Effector CD4-positive, alpha-beta T cell (primary cell): ENCODE results near the gene TMSB15C. TPM values are rescaled to one million over a fixed set of nuclear protein-coding genes. Genes with fewer than 3 reads are reported as not detected.
A peak's percentile ranks its signal among the peaks of the same experiment; 100 is the strongest.
"Not testable (repeated sequence)": the region's sequence is repeated elsewhere in the genome, so short reads cannot be mapped to it uniquely, and the experiment has no call there.

Source experiments
- DNase-seq: peaks from one replicate; pipeline ENCODE4 v3.0.0-alpha.2; 2020
- total RNA-seq: gene quantifications from one replicate; lab custom pipeline; 2026; lab: John Stamatoyannopoulos, UW

TMSB15C gene
- not detected for total RNA-seq

- DNase-seq: not testable (repeated sequence)
Observed at GRCh38 chrX:104075778-104076445, at the start of gene TMSB15C. Gene TMSB15C (minus strand): TSS chrX:104076236.

GRCh38 chrX:104122829-104123228 lies 46.8 kb upstream of the TMSB15C start:
- no peak for DNase-seq

GRCh38 chrX:104118765-104119164 lies 42.7 kb upstream of the TMSB15C start:
- no peak for DNase-seq

GRCh38 chrX:104117759-104118158 lies 41.7 kb upstream of the TMSB15C start:
- DNase-seq: no peak

DNA sequence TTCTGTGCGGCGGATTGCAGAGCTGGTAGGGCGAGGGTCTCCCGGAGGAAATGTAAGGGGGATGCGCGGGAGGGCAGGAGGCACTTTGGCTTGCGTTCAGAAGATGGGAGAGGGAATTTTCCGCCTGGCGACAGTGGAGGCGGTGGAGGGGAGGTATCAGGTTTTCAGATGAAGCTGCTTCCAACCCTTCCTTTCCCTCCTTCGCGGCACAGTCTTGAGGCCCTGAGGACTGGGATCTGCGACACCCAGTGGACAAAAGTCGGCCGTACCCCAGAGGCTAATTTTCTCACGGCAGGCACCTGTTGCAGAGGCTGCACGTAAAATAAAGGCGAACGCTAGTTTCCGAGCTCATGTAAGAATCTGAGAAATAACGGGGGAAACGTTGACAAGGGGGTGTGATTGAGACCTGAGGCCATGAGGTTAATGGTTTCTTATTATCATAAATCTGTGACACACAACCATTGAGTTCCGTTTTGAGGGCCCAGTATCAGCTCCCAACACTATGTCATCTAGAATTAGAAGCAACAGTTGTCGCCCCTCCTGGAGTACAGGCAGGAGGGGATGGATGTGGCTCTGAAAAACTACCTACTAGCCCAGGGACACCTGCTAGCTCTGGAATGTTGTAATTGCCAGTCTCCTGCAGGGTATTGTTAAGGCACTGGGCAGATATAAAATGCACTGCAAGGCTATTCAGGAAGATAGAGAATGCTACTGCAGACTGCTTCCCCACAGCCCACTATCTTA lies 37.4 kb upstream of the TMSB15C start:
- DNase-seq: peak; percentile 38

DNA sequence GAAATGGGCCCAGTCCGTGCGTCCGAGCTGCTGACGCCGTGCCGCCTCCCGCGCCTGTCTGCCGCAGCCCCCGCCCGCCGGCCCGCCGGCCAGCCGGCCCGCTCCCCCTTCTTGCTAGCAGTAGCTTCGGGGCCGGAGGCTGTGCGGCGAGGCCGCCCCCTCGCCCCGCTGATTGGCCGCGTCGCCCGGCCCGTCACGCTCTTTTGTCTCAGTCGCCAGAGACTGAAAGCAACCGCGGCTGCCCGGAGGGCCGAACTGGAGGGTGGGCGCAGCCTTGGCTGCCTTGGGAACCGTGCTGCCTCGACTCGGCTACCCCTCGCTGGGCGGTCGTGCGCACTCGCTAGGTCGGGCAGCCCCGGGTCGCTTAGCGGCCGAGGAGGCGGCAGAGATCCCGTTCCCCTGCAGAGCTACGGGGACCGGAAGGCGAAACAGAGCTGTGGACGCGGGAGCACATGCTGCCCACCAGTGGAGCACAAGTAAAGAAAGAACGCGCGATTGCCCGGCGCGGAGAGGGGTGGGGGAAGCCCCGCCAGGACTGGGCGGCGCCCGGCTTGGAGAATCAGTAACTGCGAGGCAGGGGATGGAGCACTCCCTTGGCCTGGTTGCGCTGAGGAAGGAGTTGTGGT lies 36.4 kb upstream of the TMSB15C start, which contains the start of gene ZCCHC18:
TSS of gene ZCCHC18 (plus strand) at position 198 of the 626 bp plus-strand sequence. CDS start 1,589 bp downstream, outside the sequence.
- peak; percentile 23 for DNase-seq

GRCh38 chrX:104110491-104111240 lies 34.6 kb upstream of the TMSB15C start:
- DNase-seq: not testable (repeated sequence)

GRCh38 chrX:104108955-104109354 lies 32.9 kb upstream of the TMSB15C start:
- DNase-seq: no peak

DNA sequence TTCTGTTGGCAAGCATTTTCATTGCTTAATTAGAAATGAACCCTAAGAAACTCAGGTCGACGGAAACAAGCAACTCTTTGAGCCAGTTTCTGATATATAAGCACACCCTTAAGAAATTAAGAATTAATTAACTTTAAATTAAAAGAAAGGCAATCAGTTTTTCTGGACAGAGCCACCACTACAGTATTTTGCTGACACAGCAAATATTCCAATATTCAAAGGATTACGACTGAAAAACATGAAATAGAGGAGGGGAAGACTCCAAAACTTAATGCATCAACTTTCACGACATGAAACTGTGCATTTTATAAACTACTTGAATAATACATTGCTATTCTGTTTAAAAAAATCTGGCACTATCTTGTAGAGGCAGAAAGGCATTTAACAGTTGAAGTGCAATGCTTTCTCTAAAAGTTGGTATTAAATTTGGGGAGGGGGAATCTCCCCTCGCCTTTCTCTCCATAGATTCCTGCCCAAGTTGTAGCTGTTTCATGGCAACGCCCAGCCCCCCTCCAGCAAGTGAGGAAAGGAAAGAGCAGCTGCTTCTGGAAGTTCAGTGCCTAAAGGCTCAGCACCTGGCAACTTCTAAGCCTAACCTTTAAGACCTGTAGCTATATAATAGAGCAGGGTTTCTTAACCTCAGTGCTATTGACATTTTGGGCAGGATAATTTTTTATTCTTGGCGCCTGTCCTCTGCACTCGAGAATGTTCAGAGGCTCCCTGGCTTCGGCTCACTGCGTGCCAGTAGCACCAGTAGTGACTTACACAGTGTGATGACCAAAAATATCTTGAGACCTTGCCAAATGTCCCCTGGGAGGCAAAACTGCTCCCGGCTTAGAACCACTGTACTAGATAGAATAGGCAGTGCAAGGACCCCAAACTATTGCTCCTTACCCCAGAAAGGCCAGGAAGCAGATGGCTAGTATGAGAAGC lies 29.6 kb upstream of the TMSB15C start:
- DNase-seq: no peak

DNA sequence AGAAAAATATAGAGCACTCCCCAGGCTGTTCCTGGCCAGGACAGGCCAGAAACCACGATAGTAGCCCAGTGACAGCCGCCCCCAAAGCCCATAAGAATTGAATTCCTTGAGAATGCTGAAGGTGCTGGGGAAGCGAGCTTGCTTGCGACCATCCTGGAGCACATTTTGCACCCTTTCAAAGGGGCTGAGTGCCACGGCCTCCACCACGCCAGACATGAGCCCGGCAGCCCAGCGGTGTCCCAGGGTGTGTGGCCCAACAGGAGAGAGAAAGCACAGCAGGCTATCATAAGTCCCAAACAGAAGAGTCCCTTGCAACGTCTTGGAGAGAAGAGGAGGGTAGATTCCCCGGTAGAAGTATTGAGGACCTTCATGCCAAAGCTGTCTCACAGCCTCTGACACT lies 28.6 kb upstream of the TMSB15C start:
- DNase-seq: no peak

DNA sequence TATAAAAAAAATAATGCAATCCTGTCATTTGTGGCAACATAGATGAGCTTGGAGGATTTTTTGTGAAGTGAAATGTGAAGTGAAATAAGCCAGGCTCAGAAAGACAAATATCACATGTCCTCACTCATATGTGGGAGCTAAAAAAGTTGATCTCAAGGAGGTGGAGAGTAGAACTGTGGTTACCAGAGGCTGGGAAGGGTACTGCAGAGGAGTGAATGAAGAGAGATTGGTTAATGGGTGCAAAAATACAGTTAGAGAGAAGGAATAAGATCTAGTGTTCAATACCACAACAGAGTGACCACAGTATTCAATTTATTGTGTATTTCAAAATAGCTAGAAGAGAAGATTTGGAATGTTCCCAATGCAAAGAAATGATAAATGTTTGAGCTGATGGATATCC lies 22.9 kb upstream of the TMSB15C start:
- DNase-seq: no peak

GRCh38 chrX:104098151-104098808 lies 22.2 kb upstream of the TMSB15C start:
- peak; percentile 56 for DNase-seq

- no peak for DNase-seq
Observed at GRCh38 chrX:104085919-104086318, 9.9 kb upstream of the TMSB15C start.

- DNase-seq: no peak
Observed at GRCh38 chrX:104085477-104085876, 9.4 kb upstream of the TMSB15C start.

- DNase-seq: no peak
Observed at GRCh38 chrX:104084534-104085277, 8.7 kb upstream of the TMSB15C start.

- no peak for DNase-seq
Observed at GRCh38 chrX:104084063-104084462, 8.0 kb upstream of the TMSB15C start.

GRCh38 chrX:104077854-104078253 lies 1.8 kb upstream of the TMSB15C start:
- not testable (repeated sequence) for DNase-seq

GRCh38 chrX:104062636-104063035 lies 13.4 kb downstream of the TMSB15C start:
- not testable (repeated sequence) for DNase-seq

DNA sequence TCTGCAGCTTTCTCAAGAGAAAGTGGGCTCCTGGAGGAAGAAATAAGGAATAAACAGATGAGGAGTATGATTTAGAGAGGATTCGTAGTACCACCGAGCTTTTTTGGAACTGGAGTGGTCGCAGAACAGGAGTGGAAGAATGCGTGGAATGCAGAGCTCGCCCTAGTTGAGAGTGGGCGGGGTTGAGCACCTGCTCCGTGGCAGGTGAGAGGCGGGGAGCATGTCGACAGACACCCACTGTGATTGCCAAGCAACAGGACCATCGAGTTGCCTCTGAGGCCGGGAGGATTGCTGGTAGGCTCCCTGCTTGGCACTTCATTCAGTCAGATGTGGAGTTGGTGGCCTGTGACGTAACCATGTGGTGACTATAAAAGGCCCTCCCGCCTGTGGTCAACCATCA lies 21.1 kb downstream of the TMSB15C start:
- not testable (repeated sequence) for DNase-seq

DNA sequence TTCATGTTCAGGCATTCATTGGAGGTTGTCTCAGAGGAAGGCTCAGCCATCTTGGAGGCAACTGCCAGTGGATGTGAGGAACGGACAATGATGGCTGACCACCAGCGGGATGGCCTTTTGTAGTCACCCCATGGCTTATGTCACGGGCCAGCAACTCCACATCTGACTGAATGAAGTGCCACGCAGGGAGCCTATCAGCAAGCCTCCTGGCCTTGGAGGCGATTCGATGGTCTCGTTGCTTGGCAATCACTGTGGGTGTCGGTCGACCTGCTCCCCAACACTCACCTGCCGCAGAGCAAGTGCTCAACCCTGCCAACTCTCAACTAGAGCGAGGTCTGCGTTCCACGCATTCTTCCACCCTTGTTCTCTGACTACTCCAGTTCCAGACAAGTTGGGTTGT lies 28.9 kb downstream of the TMSB15C start:
- no peak for DNase-seq
